ENCODE measurements around the gene RGPD3. TPM values are rescaled to one million over a fixed set of nuclear protein-coding genes. Genes with fewer than 3 reads are reported as not detected.

The RGPD3 gene
- total RNA-seq, 1 donor from 2014 or later, result 0.15 TPM

DNA sequence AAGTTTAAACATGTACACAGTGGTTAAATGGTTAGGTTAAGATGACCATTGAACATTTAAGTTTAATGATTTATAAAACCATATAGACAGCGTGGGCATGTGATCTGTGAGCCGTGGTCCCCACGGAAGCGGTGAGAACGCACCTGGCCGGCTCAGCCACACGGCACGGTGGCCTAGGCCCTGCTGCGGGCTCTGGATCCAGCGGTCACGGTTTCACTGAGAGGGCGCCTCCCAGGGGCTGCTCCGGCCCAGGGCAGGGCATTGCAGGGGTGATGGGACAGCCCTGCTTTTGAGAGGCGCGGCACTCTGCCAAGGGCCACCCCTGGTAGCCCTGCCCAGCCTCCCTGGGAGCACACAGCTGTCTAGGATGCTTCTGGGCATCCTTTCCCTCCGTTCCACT is 124.9 kb downstream of the RGPD3 start:
- Mint-ChIP-seq H3K9me3 (ENCODE audit: unreplicated experiment) (no peaks in the 10 kb centered on the region), H3K27ac (ENCODE audit: unreplicated experiment) (no peak overlapping the region), H3K27me3 (ENCODE audit: unreplicated experiment) (peaks cover 4% of the 10 kb centered on the region), H3K36me3 (ENCODE audit: low read depth, unreplicated experiment) (no peaks in the 10 kb centered on the region), H3K4me3 (ENCODE audit: unreplicated experiment) (no peak overlapping the region), H3K4me1 (ENCODE audit: unreplicated experiment) (no peaks in the 10 kb centered on the region)
- DNase-seq (ENCODE audit: low spot score), result no peak
- TF ChIP-seq, protein P1, sequence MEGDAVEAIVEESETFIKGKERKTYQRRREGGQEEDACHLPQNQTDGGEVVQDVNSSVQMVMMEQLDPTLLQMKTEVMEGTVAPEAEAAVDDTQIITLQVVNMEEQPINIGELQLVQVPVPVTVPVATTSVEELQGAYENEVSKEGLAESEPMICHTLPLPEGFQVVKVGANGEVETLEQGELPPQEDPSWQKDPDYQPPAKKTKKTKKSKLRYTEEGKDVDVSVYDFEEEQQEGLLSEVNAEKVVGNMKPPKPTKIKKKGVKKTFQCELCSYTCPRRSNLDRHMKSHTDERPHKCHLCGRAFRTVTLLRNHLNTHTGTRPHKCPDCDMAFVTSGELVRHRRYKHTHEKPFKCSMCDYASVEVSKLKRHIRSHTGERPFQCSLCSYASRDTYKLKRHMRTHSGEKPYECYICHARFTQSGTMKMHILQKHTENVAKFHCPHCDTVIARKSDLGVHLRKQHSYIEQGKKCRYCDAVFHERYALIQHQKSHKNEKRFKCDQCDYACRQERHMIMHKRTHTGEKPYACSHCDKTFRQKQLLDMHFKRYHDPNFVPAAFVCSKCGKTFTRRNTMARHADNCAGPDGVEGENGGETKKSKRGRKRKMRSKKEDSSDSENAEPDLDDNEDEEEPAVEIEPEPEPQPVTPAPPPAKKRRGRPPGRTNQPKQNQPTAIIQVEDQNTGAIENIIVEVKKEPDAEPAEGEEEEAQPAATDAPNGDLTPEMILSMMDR (IDR thresholded peaks at IDR 0.05; ENCODE audit: unreplicated experiment), result no peak

DNA sequence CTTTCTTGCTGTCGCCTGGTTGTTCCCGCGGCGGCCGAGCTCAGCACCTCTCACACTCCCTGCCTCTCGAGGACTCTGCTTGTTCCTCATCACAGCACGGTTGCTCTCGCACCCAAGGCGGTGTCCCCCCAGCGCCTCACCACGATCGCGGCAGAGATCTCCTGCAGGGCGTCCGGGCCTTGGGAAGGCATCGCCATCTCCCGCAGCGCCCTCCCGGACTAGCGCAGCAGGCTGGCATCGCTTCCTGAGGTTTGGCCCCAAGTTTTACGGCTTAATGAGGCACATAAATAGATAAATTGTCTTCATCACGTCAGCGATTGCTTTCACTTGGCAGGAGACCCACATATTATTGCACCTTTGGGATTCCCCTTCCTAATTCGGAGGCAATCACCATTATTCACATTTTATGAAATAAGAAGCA is 125.4 kb downstream of the RGPD3 start:
- H3K27ac Mint-ChIP-seq (ENCODE audit: unreplicated experiment), result no peak overlapping the region
- peaks cover 4% of the 10 kb centered on the region for H3K27me3 Mint-ChIP-seq (ENCODE audit: unreplicated experiment)
- DNase-seq (ENCODE audit: low spot score), result no peak
- H3K4me1 Mint-ChIP-seq (ENCODE audit: unreplicated experiment), result no peaks in the 10 kb centered on the region
- TF ChIP-seq, protein P1 (IDR thresholded peaks at IDR 0.05; ENCODE audit: unreplicated experiment), result no peak
- H3K4me3 Mint-ChIP-seq (ENCODE audit: unreplicated experiment), result no peak overlapping the region
- H3K9me3 Mint-ChIP-seq (ENCODE audit: unreplicated experiment), result no peaks in the 10 kb centered on the region
- no peaks in the 10 kb centered on the region for H3K36me3 Mint-ChIP-seq (ENCODE audit: low read depth, unreplicated experiment)

DNA sequence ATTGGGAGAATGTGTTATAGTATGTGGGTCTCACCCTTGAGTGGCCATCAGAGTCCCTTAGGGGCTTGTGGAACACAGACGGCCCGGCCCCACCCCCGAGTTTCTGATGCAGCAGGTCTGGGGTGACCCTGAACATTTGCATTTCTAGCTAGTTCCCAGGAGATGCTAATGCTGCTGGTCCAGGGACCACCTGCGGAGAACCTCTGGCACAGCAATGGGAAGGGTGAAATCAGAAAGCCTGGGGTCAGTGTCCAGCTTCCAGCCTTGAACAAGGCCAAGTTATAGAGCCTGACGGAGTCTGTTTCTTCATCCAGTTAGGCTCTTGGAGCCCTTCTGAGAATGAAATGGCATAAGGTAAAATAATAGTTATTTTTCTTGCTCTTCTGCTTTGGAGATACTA is 126.5 kb downstream of the RGPD3 start:
- Mint-ChIP-seq H3K4me3 (ENCODE audit: unreplicated experiment) (no peak overlapping the region), H3K27ac (ENCODE audit: unreplicated experiment) (no peak overlapping the region), H3K36me3 (ENCODE audit: low read depth, unreplicated experiment) (no peaks in the 10 kb centered on the region), H3K27me3 (ENCODE audit: unreplicated experiment) (peaks cover 4% of the 10 kb centered on the region), H3K9me3 (ENCODE audit: unreplicated experiment) (no peaks in the 10 kb centered on the region), H3K4me1 (ENCODE audit: unreplicated experiment) (no peaks in the 10 kb centered on the region)
- no peak for DNase-seq (ENCODE audit: low spot score)
- TF ChIP-seq, protein P1 (IDR thresholded peaks at IDR 0.05; ENCODE audit: unreplicated experiment), result no peak

Other genes with a start within 250 kb of the RGPD3 start
- gene CD8B2, start 19.0 kb upstream of the RGPD3 start, total RNA-seq (ENCODE audit: unreplicated experiment), result 0.05 TPM